HG02571 (cell line): Measurements from ENCODE around the gene INTS1.

Experiments used
- ATAC-seq: cut with Tn5 transposase; IDR thresholded peaks from one replicate; pipeline ENCODE4 v1.9.1; 2021; ENCODE audit warnings: mild to moderate bottlenecking, moderate library complexity; ENCODE audit not compliant: unreplicated experiment

INTS1 gene

GRCh38 chr7:1542841-1543747 is 38.9 kb upstream of the INTS1 start:
- ATAC-seq, result no peak

DNA sequence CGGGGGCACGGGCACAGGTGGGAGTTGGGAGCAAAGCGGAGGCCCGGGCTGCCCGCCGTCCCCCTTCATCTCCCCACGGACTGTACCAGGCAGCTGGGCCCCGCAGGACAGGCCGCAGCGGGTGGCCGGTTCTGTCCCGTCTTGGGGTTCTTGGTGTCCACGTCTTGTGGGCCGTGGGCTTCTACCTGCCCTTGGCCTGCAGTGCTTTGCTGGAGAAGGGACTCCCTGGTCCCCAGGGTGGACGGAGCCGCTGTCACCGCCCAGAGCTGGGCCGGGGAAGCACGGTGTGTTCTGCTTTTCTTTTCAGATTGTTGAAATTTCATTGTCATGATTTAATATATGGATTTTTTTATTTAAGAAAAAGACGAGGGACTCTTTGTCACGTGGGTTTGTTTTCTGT is 38.1 kb upstream of the INTS1 start:
- ATAC-seq, result no peak

DNA sequence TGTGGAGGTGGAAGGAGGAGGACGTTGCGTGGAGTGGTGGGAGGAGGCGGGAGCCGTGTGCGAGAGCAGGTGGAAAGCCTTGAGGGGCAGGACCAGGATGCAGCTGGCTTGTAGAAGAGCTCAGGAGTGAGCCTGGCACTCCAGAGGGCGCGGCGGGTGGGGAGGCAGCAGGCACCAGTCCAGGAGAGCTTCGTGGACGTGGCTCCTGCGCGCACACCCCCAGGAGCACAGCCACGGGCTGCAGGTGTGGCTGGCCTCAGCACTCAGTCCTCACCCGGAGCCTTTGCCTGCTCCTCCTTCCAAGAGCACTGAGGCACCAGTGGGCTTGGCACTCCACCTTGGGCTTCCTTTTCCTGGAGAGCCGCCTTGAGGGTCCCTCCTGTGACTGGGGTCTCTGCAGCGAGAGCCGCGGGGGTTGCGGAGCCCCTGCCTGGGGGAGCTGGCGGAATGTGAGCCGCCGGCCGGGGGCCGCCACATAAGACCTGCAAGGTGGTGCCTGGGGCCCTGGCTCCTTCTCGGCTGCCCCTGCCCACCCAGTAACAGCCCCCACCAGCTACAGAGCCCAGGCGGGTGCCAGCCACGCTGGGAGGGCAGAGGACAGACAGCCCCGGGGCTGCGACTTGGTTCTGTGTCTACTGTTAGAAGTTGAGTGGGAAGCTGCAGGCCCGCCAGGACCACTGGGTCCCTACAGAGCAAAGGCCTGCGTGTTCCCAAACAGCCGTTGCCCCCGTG is 37.4 kb upstream of the INTS1 start:
- no peak for ATAC-seq

GRCh38 chr7:1540776-1541271 is 36.6 kb upstream of the INTS1 start:
- no peak for ATAC-seq

- no peak for ATAC-seq
Observed at GRCh38 chr7:1539882-1540775, 35.9 kb upstream of the INTS1 start.

- no peak for ATAC-seq
Observed at GRCh38 chr7:1539181-1539881, 35.1 kb upstream of the INTS1 start.

GRCh38 chr7:1538544-1539180 is 34.5 kb upstream of the INTS1 start:
- no peak for ATAC-seq

GRCh38 chr7:1537535-1538412 is 33.6 kb upstream of the INTS1 start:
- ATAC-seq, result no peak

- no peak for ATAC-seq
Observed at GRCh38 chr7:1536743-1537534, 32.8 kb upstream of the INTS1 start.

DNA sequence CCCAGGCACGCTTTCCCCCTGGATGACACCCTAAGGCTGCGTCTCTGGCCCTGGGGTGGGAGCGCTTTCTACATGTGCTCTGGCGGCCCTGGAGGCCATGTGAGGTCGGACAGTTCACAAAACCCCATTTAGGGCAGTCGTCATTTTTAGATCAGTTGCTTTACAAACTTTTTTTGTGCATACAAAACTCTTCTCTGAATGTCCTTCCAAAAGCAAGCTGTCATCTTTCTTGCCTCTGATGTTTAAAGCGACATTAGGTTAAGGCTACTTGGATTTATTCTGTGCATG is 32.2 kb upstream of the INTS1 start:
- no peak for ATAC-seq

DNA sequence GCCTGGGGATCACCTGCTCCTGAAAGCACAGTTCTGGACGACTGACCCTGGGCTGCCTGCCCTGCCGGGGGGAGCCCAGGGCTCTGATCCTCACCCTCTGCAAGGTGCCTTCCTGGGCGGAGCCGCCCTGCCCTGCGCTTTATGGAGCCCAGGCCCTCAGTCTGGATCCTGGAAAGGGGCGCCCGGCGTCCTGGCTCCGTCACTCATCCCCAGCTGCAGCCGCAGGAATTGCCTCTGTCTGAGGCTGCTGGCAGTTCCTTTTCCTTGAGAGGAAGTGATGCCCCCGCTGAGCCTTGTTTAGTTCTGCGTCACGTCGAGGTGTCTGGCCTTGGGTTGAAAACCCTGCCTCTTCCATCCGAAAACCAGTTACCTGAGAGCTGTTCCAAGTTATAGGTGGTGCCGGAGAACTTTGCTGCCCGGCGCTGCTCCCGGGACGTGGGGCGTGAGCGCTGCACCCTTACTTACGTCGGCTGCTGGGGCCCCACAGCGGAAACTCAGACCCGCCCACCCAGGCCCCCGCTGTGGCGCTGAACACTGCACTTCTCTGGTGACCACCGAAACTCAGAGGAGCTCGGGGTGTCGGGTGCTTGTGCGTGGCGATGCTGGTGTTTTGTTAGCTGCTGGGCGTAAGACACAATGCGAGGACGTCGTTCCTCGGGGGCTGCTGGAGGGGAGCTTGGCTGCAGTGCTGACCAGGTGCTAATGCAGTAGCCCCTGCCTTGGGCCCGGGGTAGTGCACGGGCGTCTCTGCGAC is 31.7 kb upstream of the INTS1 start:
- ATAC-seq, result no peak

DNA sequence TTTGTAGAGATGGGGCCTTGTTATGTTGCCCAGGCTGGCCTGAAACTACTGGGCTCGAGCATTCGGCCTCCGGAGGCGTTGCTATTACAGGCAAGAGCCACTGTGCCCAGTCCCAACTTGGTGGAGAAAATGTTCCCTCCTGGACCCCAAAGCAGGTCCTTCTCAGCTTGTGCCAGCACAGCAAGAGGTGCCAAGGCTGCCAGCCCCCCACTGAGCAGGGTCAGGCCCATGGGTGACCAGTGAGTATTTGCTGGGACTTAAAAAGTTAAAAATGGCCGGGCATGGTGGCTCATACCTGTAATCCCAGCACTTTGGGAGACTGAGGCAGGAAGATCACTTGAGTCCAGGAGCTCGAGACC is 30.9 kb upstream of the INTS1 start:
- no peak for ATAC-seq

DNA sequence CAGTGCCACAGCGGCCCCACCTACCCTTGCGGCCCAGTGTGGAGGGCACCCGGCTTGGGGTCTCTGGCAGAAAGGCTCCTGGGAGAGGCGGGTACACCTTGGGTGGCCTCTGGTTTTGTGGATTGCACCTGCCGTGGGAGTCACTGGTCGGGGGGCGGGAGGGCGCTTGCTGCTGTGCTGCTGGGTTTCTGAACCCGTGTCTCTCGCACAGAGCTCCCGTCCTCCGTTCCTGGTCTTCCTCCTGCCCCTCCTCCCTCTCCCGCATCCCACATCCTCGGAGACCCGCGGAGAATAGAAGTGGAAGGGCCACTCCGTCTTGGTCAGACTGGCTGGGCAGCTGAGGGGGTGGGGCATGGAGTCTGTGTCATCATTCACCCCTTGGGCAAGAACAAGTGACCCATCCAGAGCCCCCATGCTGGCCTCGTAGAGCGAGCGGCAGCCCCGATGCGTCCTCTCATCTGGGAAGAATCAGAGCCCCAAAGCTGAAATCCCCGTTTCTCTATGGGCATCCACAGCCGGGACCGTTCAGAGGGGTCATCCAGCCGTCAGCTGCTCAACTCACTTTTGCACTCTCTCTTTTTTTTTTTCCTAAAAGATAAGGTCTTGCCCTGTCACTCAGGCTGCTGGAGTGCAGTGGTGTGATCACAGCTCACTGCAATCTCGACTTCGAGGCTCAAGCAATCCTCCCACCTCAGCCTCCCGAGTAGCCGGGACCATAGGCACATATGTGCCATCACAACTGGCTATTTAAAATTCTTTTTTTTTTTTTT is 30.3 kb upstream of the INTS1 start:
- no peak for ATAC-seq

DNA sequence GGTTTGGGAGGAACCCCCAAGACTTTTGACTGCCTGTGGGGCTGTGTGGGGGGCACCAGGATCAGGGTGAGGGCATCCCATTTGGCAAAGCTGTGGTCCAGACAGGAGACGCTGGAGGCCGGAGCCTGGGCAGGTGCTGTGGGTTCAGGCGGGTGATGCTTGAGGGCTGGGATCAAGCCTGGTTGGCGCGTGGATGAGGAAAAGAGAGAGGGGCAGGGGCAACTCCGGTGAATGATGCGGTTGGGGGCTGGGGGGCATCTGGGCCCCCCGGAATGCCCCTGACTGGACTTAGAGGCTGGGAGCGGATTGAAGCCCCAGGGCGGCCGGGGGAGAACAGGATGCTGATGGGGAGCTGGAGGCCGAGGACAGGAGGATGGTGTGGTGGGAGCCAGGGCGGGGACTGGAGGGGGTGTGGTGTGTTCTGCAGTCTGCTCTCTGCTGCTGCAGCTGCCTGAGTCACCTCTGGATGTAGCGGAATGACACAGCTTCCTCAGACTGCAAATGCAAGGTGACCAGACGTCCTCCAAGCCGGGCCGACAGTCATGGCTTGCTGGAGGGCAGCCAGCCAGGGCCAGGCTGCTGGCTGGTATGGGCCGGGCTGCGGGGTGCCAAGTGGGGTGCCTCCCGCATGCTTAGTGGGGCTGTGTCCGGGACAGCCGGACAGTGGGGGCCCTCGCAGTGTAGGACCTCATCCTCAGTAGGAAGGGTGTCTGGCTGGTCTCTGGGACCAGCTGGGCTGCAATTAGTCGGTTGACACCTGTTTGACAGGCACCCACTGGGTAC is 29.5 kb upstream of the INTS1 start:
- no peak for ATAC-seq

DNA sequence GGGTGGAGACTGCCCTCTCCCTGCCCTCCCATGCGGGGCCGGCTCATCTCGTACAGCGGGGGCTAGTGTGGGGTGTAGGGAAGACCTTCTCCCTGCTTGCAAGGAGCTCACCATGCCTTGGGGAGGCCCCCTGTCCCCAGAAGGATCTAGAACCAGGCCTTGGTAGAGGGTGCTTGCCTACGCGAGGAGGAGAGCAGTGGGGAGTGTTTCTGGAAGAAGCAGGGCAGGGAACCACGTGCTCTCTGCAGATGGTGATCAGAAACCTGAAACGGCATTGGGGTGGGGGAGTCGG is 29.0 kb upstream of the INTS1 start:
- no peak for ATAC-seq

- ATAC-seq, result no peak
Observed at GRCh38 chr7:1532456-1533254, 28.5 kb upstream of the INTS1 start.
